HepG2 (cell line): ENCODE results near the gene LRRC4C. TPM values are rescaled to one million over a fixed set of nuclear protein-coding genes. Genes with fewer than 3 reads are reported as not detected.

Experiments used
- ATM ChIP-seq: fragments of 450-650 bp; IDR thresholded peaks from 2 replicates; pipeline ENCODE4 v1.7.1; 2017; ENCODE audit warnings: mild to moderate bottlenecking, borderline replicate concordance
- DPF2 ChIP-seq: sonication (generic); formaldehyde crosslinking; IDR thresholded peaks from 2 replicates; pipeline ENCODE4 v1.4.0; 2020; ENCODE audit warnings: mild to moderate bottlenecking, low read depth, missing genetic modification reagents, borderline replicate concordance
- ELK4 ChIP-seq: sonication (generic); formaldehyde crosslinking; IDR thresholded peaks from 2 replicates; pipeline ENCODE4 v1.9.0; 2021; ENCODE audit warnings: missing genetic modification reagents, borderline replicate concordance
- NFIB ChIP-seq: sonication (generic); formaldehyde crosslinking; IDR thresholded peaks from 2 replicates; pipeline ENCODE4 v1.9.0; 2021; ENCODE audit warnings: missing genetic modification reagents, mild to moderate bottlenecking, borderline replicate concordance
- TSC22D2 ChIP-seq: sonication (generic); formaldehyde crosslinking; IDR thresholded peaks from 2 replicates; pipeline ENCODE4 v1.5.1; 2020; ENCODE audit warnings: missing genetic modification reagents, mild to moderate bottlenecking, borderline replicate concordance
- ZNF484 ChIP-seq: sonication (generic); formaldehyde crosslinking; IDR thresholded peaks from 2 replicates; pipeline ENCODE4 v1.5.1; 2020; ENCODE audit warnings: mild to moderate bottlenecking, low read depth, missing genetic modification reagents, borderline replicate concordance
- polyA plus RNA-seq, 8 experiments: library from polyadenylated mRNA; depleted of rRNA in 3 of 8; stranded (reverse) in 7 of 8; unstranded in 1 of 8; fragments of >200 nt; fragmentation: Illumina TruSeq in 4 of 8; extraction: Trizol in 4 of 8; gene quantifications; 2 replicates each; pipeline versions ENCODE4 v1.2.1 to v1.2.3, GENCODE V29; 2011 to 2016; ENCODE audit warnings: low read depth in 4 of 8, missing spikeins in 1 of 8, mixed read lengths in 1 of 8; ENCODE audit not compliant: insufficient read depth in 1 of 8
- total RNA-seq, 5 experiments: library from RNA; depleted of rRNA; stranded (reverse); fragments of >200 nt; fragmentation: Illumina TruSeq; extraction: Trizol; gene quantifications; 2 replicates each; pipeline ENCODE4 v1.2.3, GENCODE V29; 2016; ENCODE audit warnings: low read depth in 1 of 5
- TF ChIP-seq, protein P1 (sequence below), 2 experiments: fragments of 450-650 bp in 1 of 2; sonication (generic) in 1 of 2; formaldehyde crosslinking in 1 of 2; IDR thresholded peaks; 2 replicates each; pipeline versions ENCODE4 v1.6.1 to v1.8.0; 2016 to 2022; ENCODE audit warnings: antibody characterized with exemption in 1 of 2, mild to moderate bottlenecking in 1 of 2, missing genetic modification reagents in 1 of 2

The LRRC4C gene
- total and polyA plus RNA-seq, 2 of the 13 experiments (the other 11 are each of a cell fraction or from before 2014, with no cell fraction given) = not detected

- TF ChIP-seq, protein P1, sequence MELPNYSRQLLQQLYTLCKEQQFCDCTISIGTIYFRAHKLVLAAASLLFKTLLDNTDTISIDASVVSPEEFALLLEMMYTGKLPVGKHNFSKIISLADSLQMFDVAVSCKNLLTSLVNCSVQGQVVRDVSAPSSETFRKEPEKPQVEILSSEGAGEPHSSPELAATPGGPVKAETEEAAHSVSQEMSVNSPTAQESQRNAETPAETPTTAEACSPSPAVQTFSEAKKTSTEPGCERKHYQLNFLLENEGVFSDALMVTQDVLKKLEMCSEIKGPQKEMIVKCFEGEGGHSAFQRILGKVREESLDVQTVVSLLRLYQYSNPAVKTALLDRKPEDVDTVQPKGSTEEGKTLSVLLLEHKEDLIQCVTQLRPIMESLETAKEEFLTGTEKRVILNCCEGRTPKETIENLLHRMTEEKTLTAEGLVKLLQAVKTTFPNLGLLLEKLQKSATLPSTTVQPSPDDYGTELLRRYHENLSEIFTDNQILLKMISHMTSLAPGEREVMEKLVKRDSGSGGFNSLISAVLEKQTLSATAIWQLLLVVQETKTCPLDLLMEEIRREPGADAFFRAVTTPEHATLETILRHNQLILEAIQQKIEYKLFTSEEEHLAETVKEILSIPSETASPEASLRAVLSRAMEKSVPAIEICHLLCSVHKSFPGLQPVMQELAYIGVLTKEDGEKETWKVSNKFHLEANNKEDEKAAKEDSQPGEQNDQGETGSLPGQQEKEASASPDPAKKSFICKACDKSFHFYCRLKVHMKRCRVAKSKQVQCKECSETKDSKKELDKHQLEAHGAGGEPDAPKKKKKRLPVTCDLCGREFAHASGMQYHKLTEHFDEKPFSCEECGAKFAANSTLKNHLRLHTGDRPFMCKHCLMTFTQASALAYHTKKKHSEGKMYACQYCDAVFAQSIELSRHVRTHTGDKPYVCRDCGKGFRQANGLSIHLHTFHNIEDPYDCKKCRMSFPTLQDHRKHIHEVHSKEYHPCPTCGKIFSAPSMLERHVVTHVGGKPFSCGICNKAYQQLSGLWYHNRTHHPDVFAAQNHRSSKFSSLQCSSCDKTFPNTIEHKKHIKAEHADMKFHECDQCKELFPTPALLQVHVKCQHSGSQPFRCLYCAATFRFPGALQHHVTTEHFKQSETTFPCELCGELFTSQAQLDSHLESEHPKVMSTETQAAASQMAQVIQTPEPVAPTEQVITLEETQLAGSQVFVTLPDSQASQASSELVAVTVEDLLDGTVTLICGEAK (IDR thresholded peaks at IDR 0.05) = no peak
- TF ChIP-seq, protein P1 (CRISPR knock-in tag; IDR thresholded peaks at IDR 0.05) = no peak
- TF ChIP-seq ZNF484 (CRISPR knock-in tag) (no peak), DPF2 (CRISPR knock-in tag) (no peak), ATM (no peak), TSC22D2 (no peak), ELK4 (CRISPR knock-in tag) (no peak), NFIB (CRISPR knock-in tag) (no peak)
Observed at GRCh38 chr11:40287916-40288803, 1171.3 kb downstream of the LRRC4C start (continued).
